ENCODE data around the gene GHSR.

GRCh38 chr3:172449466-172450149, 1.4 kb upstream of the GHSR start:
- TF ChIP-seq CTCF (IDR thresholded peaks at IDR 0.05; ENCODE audit: insufficient read depth, low read length, poor library complexity, severe bottlenecking): no peak
- no peak for TF ChIP-seq EZH2phosphoT487 (conservative IDR thresholded peaks at IDR 0.05; ENCODE audit: low read length)
